Astrocyte of the spinal cord (primary cell): ENCODE data around the gene FUCA1.

ENCODE experiments used
- DNase-seq: peaks from one replicate; pipeline ENCODE4 v3.0.0; 2011; ENCODE audit warnings: low read depth, low spot score
- H3K4me3 ChIP-seq: 2 replicates; pipeline ENCODE4 v1.5.1; 2011; ENCODE audit warnings: low read depth, mild to moderate bottlenecking, low read length, moderate library complexity
- CTCF ChIP-seq: IDR thresholded peaks from 2 replicates; pipeline ENCODE4 v1.5.1; 2012; ENCODE audit warnings: low read depth, mild to moderate bottlenecking, low read length, inconsistent platforms
- in situ Hi-C: cut with HindIII; loops from 2 replicates; pipeline ENCODE4 v1.10.0; 2017; ENCODE audit warnings: low sequenced_read_pairs

The FUCA1 gene

GRCh38 chr1:23895993-23896392, 27.9 kb upstream of the FUCA1 start:
- no peak overlapping the region for H3K4me3 ChIP-seq
- TF ChIP-seq CTCF: no peak
- in situ Hi-C loops: no loop called here
- no peak for DNase-seq

GRCh38 chr1:23895082-23895481, 27.0 kb upstream of the FUCA1 start:
- in situ Hi-C loops: no loop called here

GRCh38 chr1:23889074-23889473, 21.0 kb upstream of the FUCA1 start:
- no peak overlapping the region for H3K4me3 ChIP-seq
- in situ Hi-C loops: no loop called here
- no peak for DNase-seq
- TF ChIP-seq CTCF: no peak

More at GRCh38 chr1:23895082-23895481, 27.0 kb upstream of the FUCA1 start:
- TF ChIP-seq CTCF: no peak
- H3K4me3 ChIP-seq: no peak overlapping the region
- no peak for DNase-seq

GRCh38 chr1:23885222-23885621, 17.1 kb upstream of the FUCA1 start:
- in situ Hi-C loops: no loop called here
- no peak overlapping the region for H3K4me3 ChIP-seq
- no peak for TF ChIP-seq CTCF
- DNase-seq: no peak

- no peak for TF ChIP-seq CTCF
- in situ Hi-C loops: no loop called here
- no peak for DNase-seq
- no peak overlapping the region for H3K4me3 ChIP-seq
Measured at GRCh38 chr1:23882746-23883145, 14.7 kb upstream of the FUCA1 start.

GRCh38 chr1:23879809-23880208, 11.7 kb upstream of the FUCA1 start:
- in situ Hi-C loops: no loop called here

More at GRCh38 chr1:23879809-23880208, 11.7 kb upstream of the FUCA1 start:
- no peak for TF ChIP-seq CTCF
- no peak overlapping the region for H3K4me3 ChIP-seq
- DNase-seq: no peak
